GM03348 (cell line): Measurements from ENCODE around the gene SCYGR3.
A peak's percentile ranks its signal among the peaks of the same experiment; 100 is the strongest.

Experiments
- DNase-seq: peaks from one replicate; pipeline ENCODE4 v3.0.0; 2012; ENCODE audit warnings: low spot score

The SCYGR3 gene

GRCh38 chr2:227614740-227615139 lies at the start of gene SCYGR3:
Gene SCYGR3, minus strand, starts transcription at chr2:227614840. Its CDS starts 0 bp downstream, at chr2:227614840.
- DNase-seq, result no peak

GRCh38 chr2:227661827-227662226 lies 47.2 kb upstream of the SCYGR3 start:
- no peak for DNase-seq

GRCh38 chr2:227661025-227661649 lies 46.5 kb upstream of the SCYGR3 start:
- DNase-seq, result no peak

- DNase-seq, result no peak
These were observed 42.7 kb upstream of the SCYGR3 start for GRCh38 chr2:227657199-227657845.

GRCh38 chr2:227655454-227655853 lies 40.8 kb upstream of the SCYGR3 start:
- DNase-seq, result peak; percentile 90

- DNase-seq, result no peak
These were observed 39.8 kb upstream of the SCYGR3 start for GRCh38 chr2:227654426-227654825.

GRCh38 chr2:227653419-227653818 lies 38.8 kb upstream of the SCYGR3 start:
- peak; percentile 13 for DNase-seq

GRCh38 chr2:227643990-227644551 lies 29.4 kb upstream of the SCYGR3 start:
- no peak for DNase-seq

- DNase-seq, result no peak
These were observed 28.0 kb upstream of the SCYGR3 start for GRCh38 chr2:227642656-227643055.

GRCh38 chr2:227634201-227634600 lies 19.6 kb upstream of the SCYGR3 start:
- DNase-seq, result no peak

- no peak for DNase-seq
These were observed 18.2 kb upstream of the SCYGR3 start for GRCh38 chr2:227632827-227633226.

- no peak for DNase-seq
These were observed 15.7 kb upstream of the SCYGR3 start for GRCh38 chr2:227630322-227630721.

- no peak for DNase-seq
These were observed 14.8 kb upstream of the SCYGR3 start for GRCh38 chr2:227629435-227629834.

GRCh38 chr2:227627769-227628168 lies 13.1 kb upstream of the SCYGR3 start:
- no peak for DNase-seq

- no peak for DNase-seq
These were observed 12.0 kb upstream of the SCYGR3 start for GRCh38 chr2:227626580-227627151.

- DNase-seq, result no peak
These were observed 10.8 kb upstream of the SCYGR3 start for GRCh38 chr2:227625420-227625819.

GRCh38 chr2:227623226-227623625 lies 8.6 kb upstream of the SCYGR3 start:
- DNase-seq, result peak; percentile 56

GRCh38 chr2:227617316-227618230 lies 2.9 kb upstream of the SCYGR3 start, which contains the start of gene SCYGR4:
Gene SCYGR4, plus strand, starts transcription at chr2:227617498. Its CDS starts 0 bp downstream, at chr2:227617498.
- DNase-seq, result no peak

- no peak for DNase-seq
These were observed 2.0 kb upstream of the SCYGR3 start for GRCh38 chr2:227616631-227617030.

GRCh38 chr2:227615906-227616305 lies 1.3 kb upstream of the SCYGR3 start:
- no peak for DNase-seq

GRCh38 chr2:227615181-227615580 lies 541 bp upstream of the SCYGR3 start:
- DNase-seq, result no peak

GRCh38 chr2:227614246-227614645 lies 394 bp downstream of the SCYGR3 start:
- no peak for DNase-seq
